NCI-H2081 treated with DMSO at 0.1 percent for 48 hours (cell line): ENCODE results near the gene SMAD3.

Source experiments
- DNase-seq: peaks from one replicate; lab custom pipeline; 2025; lab: John Stamatoyannopoulos, UW

SMAD3 gene

DNA sequence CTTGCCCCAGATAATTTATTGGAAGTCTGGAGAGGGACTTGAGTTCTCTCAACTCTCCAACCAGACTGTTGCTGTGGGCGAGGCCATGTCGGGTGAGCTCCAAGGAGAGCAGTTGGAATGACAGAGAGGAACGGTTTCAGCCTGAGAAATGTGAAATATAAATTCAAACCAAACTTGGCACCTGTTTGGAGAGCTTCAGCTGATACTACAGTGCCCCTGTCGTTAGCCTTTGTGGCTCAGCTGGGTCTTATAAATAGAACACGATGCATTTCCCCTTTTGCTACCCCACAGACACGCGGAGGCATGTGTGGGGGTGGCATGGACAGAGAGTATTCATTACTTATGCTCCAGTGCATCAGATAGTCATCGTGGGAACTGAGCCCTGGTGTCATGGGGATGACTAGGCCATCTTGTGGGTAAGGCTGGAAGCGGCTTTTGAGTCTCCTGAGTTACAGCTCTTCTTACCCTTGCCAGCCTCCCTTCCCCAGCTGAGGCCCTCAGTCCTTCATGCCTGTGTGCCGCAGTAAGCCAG, 15.6 kb downstream of the SMAD3 start:
- no peak for DNase-seq

DNA sequence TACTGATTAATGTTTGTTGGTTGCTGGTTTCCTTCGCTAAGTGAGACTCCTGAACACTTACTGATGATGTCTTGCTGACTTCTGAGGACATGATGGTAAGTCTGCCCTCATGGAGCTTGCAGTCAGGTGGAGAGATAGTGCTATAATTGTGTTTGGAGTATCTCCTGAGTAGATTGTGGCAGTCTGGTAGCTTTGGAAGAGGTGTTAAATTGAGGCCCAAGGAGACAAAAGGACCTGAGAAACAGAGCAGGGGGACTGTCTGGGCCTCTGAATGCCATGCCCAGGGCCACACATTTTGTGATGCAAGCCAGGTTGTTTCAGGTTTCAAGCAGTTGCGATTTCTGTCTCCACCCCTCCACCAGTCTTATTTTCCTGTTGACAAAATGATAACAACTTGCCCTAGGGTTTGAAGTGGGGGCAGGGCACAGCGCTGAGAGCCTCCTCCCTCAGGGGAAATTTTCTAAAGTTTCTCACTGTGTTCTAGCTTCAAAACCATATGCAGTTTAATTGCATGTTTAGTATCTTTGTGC, 16.7 kb downstream of the SMAD3 start:
- DNase-seq: no peak

DNA sequence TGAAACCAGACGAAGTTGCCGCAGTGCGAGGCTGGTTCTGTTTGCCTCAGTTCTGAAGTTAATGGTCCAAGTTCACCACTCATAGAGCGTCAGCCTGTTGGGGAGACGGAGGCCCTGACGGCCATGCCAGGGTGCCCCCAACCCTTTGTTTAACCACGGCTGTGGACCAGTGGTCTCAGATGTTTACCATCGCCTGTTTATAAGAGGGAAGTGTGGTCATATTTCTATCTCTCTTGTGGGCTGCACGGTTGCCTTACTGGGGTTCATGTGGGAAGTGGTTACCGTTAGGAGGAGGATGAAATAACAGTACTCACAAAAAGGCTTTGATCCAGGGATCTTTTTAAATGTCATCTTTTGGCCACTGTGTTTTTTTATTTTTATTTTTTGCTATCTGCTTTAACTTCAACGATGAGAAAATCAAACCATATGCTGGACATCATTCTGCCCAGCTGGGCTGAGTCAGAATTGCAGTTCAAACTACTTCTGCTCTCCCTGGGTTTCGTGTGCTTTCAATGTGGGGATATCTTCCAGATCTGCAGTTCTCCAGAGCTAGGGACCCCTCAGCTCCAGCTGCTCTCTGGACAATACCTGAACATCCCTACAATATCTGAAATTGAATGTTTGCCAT, 17.8 kb downstream of the SMAD3 start:
- no peak for DNase-seq

DNA sequence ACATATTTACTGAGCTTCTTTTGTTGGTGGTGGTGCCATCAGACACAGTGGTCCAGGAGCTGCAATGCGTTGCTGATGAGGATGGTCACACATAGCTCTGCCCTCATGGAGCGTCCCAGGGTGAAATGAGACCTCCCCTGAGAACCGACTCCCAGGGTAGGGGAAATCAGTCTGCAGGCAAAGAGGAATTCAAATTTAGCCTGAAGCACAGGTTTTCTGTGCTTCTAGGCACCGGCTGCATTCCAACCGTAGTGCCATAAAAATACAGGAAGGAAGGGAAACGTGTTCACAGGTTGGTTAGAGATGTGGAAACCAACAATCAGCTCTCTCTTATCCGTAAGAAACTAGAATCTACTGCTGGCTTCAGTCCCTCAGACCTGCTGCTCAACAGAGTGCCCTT, 19.2 kb downstream of the SMAD3 start:
- no peak for DNase-seq

DNA sequence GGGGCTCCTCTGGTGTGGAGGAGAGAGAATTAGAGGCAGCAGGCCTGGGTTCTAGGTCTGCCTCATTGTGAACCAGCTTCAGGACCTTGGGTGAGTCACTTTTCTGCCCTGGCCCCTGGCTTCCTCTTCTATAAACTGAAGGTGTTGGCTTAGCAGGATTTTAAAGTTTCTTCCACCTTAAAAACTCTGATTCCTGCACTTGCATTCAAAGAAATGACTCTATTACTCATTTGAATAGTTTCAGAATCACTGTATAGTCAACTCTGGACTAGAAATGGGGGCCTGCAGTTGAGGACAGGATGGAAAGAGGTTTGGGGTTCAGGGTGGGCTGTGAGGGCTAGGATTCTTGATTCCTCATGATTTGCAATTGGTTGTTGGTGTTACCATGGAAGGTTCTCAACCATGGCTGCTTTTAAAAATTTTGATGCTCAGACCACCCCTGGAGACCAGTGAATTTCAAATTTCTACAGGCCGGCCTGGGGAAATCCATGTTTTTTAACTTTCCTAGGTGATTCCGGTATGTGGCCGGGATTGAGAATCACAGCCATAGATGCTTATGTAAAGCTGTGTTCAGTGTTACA, 19.9 kb downstream of the SMAD3 start:
- no peak for DNase-seq

DNA sequence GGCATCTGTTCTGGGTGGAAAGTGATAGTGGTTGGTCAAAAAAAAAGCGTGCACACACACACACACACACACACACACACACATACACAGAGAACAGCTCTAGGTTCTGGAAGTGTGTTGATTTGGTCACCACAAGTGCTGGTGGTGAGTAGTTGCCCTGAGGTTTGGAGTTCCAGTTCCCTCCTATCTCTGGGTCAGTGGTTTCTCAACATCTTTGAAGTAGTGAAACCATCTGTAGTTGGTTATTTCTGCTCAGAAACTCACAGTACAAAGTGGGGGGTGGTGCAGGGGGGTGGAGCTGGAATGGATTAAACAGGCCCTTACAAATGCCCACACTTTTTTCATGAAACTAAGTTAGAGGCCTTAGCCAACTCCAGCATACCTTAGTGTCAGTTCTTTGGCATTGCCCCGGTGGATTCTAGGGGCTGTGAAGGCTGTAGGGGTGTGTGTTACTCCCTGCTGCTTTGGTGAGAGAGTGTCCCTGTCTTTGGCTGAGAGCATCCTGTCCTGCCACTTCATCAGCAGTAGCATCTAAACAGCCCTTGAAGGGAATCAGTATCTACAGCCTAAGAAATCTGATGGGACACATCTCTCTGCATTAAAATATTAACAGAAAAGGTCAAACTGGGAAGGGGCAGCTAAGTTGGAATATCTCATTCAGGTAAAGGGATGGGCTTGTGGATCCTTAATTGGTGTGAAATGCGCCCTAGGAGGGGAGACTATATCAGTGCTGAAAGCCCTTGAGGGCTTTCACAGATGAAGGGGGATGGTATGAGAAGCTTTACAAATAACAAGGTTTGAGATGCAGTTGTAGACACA, 20.6 kb downstream of the SMAD3 start:
- DNase-seq: no peak

DNA sequence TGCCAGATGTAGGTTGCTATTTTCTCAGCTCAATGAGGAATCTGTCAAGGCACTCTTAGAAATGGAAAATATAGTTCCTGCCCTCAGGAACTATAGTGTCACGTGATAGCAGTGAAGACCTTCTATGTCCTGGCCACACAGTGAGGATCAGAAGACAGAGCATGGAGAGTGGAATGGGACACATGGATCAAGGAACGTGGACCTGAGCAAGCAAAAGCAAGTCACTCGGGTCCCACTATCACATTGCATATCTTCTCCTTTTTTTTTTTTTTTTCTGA, 21.2 kb downstream of the SMAD3 start:
- DNase-seq: no peak

DNA sequence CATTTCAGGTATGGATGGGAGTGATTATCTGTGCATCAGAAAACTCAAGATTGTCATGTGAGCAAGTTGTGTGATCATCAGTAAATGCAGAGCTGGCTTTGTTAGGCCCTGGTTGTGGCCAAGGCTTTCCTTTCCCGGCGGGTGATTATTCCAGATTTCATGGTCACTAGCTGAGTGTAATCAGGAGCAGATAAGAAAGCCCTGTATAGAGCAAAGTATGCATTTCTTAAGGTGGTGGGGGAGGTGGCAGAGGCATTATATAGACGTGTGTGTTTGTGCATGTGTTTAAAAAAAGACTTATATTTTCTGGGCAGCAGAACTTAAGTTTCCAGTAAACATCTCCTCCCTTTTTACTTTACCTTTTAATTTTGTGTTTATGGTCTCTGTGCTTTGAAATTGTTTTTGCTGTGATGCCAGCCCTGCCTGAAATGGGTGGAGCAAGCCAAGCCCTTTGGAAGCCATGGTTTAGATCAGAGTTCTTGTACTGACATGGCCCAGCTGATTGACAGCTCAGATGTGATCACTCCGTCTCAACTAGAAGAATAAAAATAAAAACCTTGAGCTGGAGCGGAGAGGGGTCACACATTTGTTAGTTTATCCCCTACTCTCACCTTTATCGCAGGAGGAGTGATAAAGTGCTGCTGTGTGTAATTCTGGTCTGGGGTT, 22.2 kb downstream of the SMAD3 start:
- DNase-seq: no peak

DNA sequence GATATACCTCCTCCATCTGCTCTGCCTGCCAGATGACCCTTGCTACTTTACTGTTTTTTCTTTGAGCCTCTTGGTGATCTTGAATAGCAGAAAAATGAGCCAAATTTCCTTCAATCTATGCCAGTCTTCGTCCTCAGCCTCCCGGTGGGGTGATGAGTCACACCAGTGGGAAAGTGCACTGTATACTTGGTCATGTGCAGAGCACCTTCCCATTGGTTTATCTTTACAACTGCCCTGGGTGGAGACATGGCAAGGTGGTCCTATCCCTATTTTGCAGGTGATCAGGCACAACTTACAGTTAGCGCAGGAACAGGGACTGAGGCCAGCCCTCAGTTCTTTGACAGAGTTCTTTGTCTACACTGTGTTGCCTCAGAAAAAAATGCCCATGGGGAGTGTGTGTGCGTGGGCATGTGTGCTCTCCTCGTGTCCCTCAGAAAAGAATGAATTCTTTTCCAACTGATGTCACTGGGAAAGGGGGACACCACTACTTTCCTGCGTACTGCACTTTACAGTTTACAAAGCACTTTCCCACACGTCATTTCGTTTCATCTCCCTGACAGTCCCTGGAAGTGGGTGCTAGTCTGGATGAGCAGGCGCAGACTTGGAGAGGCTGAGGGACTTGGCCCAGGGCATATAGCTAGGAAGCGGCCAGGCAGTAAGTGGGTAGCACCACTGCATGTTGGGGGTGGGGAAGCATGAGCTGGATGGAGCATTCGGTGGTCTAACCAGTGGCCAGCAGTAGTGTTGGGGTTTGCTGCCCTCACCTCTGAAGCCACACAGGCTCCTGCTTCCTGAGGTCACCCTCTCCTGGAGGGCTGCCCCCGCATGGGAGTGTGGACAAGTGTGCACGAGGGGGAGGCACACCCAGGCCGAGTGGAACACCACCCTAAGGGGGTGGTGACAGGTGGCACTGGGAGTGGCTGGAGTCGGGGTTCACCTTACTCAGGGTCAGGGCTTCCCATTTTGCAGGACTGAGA, 24.1 kb downstream of the SMAD3 start:
- DNase-seq: no peak

DNA sequence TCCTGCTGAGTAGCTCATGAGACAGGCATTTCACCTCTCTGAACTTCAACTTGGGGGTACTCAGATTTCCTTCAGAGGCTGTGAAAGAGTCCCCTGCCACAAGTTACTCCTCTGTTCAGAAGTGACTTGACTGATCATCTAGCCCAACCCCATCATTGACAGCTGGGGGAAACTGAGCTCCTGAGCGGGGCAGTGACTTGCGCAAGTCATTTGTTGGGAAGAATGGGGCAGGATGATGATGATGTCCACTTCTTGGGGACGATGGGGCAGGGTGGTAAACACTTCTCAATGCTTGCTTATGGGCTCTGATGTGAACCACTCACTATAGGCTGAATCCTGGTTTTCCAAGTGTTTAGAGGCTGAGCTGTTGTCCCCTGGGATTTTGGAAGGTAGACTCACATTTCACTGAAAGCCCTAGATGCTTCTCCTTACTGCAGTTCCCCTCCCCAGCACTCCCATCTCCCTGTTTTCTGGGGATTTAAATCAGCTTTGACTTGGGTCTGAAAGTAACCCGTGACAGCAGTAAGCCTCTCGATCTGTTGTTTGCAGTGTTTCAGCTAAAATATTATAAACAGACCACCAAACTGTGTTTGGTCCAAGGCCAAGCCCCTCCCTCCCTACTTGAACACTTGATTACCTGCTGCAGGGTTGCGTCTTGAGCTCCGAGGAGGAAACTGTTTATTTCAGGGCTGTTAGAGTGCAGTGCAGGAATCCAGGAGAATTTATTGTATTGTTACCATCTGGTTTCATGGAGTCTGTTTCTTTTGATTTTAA, 25.1 kb downstream of the SMAD3 start:
- DNase-seq: no peak

DNA sequence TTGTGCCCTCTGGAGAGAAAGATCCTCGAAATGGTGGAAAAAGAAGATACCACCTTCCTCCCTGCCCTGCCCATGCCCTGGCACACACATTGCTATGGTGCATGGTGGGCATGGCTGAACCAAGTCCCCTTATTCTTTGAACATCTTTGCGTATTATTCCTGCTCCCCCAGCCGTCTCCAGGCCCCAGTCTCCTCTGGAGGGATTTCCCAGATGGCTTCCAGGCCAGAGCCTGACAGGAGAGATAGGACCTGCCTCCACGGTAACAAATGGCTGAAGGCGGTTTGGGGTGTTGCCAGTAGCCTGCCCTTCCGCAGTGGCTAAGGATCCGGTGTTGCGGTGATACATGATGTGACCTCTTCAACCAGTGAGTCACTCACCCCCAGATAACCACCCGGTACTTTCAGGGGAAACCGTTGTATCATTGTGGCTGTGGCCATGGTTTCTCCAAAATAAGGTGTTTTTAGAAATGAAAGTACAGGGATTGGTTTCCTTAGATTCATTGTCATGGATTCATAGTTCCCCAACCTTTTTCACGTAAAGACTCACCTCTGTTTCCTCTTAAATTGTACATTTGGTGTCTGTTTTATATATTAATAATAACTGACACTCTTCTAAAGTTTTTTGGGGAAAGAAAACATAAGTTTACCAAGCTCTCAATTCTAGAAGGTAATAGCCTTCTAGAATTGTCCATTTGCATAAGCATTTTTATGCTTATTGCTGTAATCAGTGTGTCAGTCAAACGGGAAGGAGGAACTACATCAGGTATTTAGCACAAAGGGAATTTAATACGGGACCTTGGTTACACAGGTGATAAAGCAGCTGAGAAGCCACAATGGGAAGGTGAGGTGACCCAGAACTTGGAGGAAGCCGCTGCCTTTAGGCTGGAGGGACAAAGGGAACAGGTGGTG, 25.9 kb downstream of the SMAD3 start:
- no peak for DNase-seq

DNA sequence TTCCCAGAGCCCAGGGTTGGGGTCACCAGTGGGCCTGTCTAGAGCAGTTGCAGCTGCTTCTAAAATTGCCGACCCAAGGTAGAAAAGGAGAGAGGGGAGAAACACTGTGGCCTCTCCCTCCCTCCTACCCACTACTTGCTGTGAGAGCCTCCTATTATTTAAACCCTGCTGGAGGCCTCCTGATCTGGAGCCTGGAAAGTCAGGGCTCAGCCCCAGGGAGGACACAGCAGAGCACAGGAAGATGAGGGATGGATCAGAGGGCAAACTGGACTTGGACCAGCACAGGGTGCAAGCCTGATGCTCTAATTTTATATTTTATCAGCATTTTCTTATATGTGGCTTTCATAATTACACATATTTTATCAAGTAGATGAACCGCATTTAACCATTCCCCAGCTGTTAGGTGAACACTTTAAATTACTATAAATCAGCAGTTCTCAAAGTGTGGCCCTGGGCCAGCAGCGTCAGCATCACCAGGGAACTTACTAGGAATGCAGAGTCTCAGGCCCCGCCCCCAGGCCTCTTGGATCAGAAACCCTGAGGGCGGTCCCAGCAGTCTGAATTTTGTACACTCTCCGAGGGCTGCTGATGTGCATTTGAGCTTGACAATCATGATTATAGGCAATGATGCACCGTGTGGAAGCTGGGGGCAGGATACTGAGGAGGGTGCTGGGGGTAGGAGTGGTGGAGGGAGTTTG, 26.7 kb downstream of the SMAD3 start:
- no peak for DNase-seq

DNA sequence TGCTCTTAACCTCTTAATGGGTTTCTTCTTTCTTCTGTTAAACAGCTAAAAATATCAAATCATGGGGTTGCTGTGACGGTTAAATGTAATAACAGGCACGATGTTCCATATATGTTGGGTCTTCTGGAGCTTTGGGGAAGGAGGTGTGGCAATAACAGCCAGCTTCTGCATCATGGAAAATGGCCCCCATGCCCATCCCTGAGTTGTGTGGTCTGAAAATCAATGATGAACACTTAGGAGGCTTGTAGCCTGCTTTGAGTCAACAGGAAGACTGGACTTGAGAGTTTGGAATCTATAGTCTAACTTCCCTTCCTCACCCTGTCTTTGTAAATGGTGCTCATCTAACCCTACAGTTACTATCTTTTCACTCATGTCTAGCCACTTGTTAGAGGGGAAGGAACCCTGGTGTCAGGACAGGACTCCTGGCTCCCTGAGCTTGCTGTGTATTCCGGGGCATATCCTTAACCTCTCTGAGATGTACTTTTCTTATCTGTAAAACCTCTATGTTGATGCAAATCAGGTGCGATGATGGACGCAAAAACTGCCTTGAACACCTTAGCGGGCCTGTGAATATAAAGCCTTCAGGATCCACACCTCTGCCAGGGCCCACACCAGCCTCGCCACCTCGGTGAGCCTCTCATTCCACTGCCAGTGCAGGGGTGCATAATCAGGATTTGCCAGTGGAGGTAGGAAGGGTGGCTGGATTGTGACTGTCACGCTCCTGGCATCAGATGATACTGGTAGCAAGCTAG, 27.5 kb downstream of the SMAD3 start:
- no peak for DNase-seq

DNA sequence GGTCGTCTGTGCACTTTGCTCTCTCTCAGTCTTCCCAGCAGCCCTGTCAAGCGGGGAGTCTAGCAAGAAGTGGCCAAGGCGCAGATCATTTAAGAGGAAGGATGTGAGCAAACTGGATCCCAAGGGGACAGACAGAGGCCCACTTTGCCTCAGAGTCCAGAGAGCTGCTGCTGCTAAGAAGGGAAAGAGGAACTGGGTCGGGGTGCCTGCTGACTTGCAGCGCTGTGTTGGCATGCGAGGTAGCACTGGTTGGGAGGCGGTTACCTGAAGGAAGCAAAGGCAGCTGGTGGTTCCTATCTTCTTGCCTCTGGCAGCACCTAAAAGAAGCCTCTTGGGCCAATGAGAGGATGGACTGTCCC, 28.1 kb downstream of the SMAD3 start:
- DNase-seq: no peak

DNA sequence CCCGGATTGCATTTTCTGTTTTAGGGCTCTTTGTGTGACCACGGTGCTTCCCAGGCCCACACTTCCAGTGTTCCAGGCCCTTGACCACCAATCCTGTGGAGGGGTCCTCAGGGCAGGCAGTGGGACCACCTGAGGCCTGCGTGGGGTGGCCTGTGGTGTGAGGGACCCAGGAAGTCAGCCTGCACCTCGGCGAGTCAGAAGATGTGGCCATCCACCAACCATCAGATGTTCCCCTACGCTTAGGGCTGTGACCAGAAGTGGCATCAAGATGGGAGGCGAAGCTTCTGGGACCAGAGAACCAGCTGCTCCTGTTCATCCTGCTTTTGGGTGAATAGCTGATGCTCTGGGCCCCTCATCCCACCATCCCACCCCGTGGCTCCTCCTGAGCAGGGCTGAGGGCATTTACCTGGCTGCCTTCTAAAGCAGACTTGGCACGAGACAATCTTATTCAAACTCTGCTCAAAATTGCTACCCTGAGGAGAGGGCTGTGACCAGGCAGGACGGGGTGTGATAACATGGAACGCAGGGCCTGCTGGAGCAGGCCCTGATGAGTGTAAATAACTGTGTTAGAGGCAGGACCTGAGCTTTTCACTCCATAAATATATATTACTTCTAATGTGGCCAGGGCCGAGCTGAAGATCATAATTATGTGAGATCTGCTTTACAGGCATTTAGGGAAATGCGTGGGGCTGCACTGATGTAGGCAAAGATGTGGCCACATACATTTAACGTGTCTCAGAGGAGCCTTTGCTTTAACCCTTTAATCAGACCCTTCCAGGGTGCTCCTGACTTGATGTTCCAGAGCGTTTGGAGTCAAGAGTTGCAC, 28.8 kb downstream of the SMAD3 start:
- no peak for DNase-seq

DNA sequence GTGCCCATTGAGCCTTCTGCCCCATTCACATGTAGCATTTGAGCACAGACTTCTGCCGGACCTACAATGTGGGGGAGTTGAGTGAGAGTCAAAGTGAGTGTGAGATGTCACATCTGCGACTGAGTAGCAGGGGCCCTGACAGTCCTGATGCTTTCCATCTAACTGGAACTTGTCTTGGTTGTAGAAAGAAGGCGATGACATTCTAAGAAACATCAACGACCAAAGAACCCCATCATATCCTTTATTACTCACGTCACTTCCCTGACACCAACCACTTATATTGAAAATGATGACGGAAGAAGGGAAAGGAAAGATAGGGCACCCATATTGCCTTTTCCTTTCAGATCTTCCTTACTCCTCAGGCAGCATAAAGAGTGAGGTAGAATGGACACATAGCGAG, 30.5 kb downstream of the SMAD3 start:
- no peak for DNase-seq

DNA sequence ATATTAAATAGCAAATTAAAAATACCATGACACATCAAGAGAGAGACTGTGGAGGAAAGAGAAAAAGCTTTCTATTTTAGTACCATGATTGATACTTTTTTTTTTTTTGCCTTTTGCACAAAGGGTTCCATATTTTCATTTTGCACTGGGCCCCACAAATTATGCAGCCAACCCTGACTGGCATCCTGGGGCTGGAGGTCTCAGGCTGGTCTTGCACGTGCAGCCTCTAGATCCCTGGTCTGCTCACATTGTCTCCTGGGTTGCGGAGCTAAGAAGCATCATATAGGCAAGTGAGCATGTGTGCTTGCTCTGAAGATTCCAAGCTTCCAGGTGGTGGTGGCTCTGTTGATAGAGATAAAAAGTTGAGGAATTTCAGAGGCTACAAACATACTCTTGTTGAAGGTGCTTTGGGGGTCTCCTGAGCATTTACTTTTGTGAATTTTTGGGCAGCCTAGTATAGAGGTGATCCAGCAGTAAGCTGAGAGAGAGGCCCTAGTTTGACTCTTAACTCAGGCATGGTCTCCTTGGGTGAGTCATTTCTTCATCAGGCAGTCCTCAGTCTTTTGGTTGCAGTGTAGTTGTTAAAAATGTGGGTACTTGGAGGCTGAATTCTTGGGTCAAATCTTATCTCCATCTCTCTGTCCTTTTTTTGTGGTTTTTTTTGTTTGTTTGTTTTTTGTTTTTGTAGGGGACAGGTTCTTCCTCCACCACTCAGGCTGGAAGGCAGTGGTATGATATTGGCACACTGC, 31.3 kb downstream of the SMAD3 start:
- no peak for DNase-seq
